HEK293 (cell line): Measurements from ENCODE around the gene MTPN.

Experiments
- CTCF ChIP-seq: fragments of 450-650 bp; formaldehyde crosslinking; IDR thresholded peaks from 2 replicates; pipeline ENCODE4 v1.5.1; 2016; ENCODE audit warnings: missing biosample characterization, missing genetic modification characterization
- GLI4 ChIP-seq: fragments of 450-650 bp; formaldehyde crosslinking; IDR thresholded peaks from 2 replicates; pipeline ENCODE4 v1.5.1; 2016; ENCODE audit warnings: missing biosample characterization, missing genetic modification characterization
- PRDM4 ChIP-seq: fragments of 450-650 bp; formaldehyde crosslinking; IDR thresholded peaks from 2 replicates; pipeline ENCODE4 v1.5.1; 2017; ENCODE audit warnings: missing biosample characterization, missing genetic modification characterization
- SETDB1 ChIP-seq: IDR thresholded peaks from one replicate; pipeline ENCODE4 v1.6.1; 2017; ENCODE audit warnings: mild to moderate bottlenecking, low read length, moderate library complexity, mixed read lengths; ENCODE audit not compliant: insufficient read length
- SP7 ChIP-seq: fragments of 450-650 bp; formaldehyde crosslinking; IDR thresholded peaks from 2 replicates; pipeline ENCODE4 v1.5.1; 2016; ENCODE audit warnings: missing biosample characterization, missing genetic modification characterization
- TCF7L2 ChIP-seq: IDR thresholded peaks from 2 replicates; pipeline ENCODE4 v1.6.1; 2011; ENCODE audit warnings: low read depth, mild to moderate bottlenecking, inconsistent platforms, low read length, moderate library complexity, borderline replicate concordance
- ZBTB21 ChIP-seq: fragments of 450-650 bp; formaldehyde crosslinking; IDR thresholded peaks from 2 replicates; pipeline ENCODE4 v1.5.1; 2017; ENCODE audit warnings: missing biosample characterization, missing genetic modification characterization
- ZNF121 ChIP-seq: fragments of 450-650 bp; formaldehyde crosslinking; IDR thresholded peaks from 2 replicates; pipeline ENCODE4 v1.5.1; 2016; ENCODE audit warnings: missing biosample characterization, missing genetic modification characterization
- ZNF174 ChIP-seq: fragments of 450-650 bp; formaldehyde crosslinking; IDR thresholded peaks from 2 replicates; pipeline ENCODE4 v1.5.0; 2017; ENCODE audit warnings: missing biosample characterization, mild to moderate bottlenecking, missing genetic modification characterization
- ZNF335 ChIP-seq: fragments of 450-650 bp; formaldehyde crosslinking; conservative IDR thresholded peaks from 2 replicates; pipeline ENCODE4 v1.5.1; 2016; ENCODE audit warnings: missing biosample characterization, missing genetic modification characterization
- ZSCAN30 ChIP-seq: fragments of 450-650 bp; IDR thresholded peaks from 2 replicates; pipeline ENCODE4 v1.5.1; 2018; ENCODE audit warnings: missing biosample characterization, mild to moderate bottlenecking, missing genetic modification characterization, moderate library complexity

GRCh38 chr7:135932131-135932530, 45.0 kb downstream of the MTPN start:
- no peak for TF ChIP-seq TCF7L2
- no peak for TF ChIP-seq CTCF (tag by site-specific recombination)
- TF ChIP-seq SP7 = no peak
- no peak for TF ChIP-seq SETDB1
- TF ChIP-seq ZNF335 (tag by site-specific recombination) = no peak
- TF ChIP-seq ZBTB21 (tag by site-specific recombination) = no peak
- TF ChIP-seq ZSCAN30 (tag by site-specific recombination) = no peak
- TF ChIP-seq GLI4 (tag by site-specific recombination) = no peak
- no peak for TF ChIP-seq ZNF174 (tag by site-specific recombination)
- no peak for TF ChIP-seq PRDM4 (tag by site-specific recombination)
- TF ChIP-seq ZNF121 (tag by site-specific recombination) = no peak
